ENCODE measurements around the gene RPA1.

RPA1 gene

DNA sequence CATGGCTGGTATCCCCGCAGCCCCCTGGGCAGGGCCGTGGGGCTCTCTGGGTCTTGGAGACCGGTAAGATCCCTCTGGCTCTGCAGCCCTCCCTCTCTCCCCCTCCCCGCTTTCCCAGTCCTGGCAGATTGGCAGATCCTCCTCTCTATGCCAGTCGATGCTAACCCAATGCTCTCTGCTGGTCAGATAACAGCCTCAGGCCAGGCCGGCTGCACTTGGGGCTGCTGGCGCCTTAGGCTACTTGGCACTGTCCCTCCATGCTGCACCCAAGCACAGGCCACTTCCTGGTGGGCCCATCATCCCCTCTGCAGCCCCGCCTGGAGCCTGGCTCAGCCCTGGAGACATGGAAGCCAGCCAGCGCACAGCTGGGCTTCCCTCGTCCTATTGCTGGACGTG lies 113.6 kb downstream of the RPA1 start:
- DNase-seq, result no peak

GRCh38 chr17:1945621-1946020 lies 115.8 kb downstream of the RPA1 start:
- DNase-seq, result no peak

DNA sequence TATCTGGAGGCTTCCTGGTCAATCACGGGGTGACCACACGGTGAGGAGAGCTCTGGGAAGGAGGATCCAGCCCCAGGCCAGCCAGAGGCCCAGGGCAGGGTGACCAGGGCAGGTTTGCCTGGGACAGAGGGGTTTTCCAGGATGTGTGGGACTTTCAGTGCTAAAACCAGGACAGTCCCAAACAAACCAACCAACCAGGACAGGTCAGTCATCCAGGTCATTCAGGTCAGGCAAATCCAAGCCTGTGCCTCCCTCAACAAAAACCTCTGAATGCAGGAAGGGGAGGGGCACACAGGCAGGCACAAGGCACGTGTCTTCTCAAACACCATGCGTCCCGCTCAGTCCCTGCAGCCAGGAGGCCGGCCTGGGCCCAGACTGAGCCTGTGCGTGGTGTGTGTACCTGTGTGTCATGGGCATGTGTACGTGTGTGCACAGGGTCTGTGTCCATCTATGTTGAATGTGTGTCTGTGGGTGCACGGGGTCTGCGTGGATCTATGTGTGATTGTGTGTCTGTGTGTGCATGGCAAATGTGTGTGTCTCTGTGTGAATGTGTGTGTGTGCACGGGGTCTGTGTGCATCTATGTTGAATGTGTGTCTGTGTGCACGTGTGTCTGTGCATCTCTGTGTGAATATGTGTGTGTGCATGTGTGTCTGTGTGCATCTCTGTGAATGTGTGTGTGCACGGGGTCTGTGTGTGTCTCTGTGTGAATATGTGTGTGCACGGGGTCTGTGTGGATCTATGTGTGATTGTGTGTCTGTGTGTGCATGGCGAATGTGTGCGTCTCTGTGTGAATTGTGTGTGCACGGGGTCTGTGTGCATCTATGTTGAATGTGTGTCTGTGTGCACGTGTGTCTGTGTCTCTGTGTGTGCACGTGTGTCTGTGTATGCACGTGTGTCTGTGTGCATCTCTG lies 116.5 kb downstream of the RPA1 start:
- DNase-seq, result no peak

- no peak for DNase-seq
These were observed 117.5 kb downstream of the RPA1 start for GRCh38 chr17:1947229-1947742.

- no peak for DNase-seq
These were observed 118.1 kb downstream of the RPA1 start for GRCh38 chr17:1947743-1948516.

GRCh38 chr17:1948517-1948825 lies 118.7 kb downstream of the RPA1 start:
- no peak for DNase-seq
